ENCODE results near the gene CNPY1. TPM values are rescaled to one million over a fixed set of nuclear protein-coding genes. Genes with fewer than 3 reads are reported as not detected.

Gene CNPY1
- total RNA-seq, 2 experiments from 2014 or later, result not detected

DNA sequence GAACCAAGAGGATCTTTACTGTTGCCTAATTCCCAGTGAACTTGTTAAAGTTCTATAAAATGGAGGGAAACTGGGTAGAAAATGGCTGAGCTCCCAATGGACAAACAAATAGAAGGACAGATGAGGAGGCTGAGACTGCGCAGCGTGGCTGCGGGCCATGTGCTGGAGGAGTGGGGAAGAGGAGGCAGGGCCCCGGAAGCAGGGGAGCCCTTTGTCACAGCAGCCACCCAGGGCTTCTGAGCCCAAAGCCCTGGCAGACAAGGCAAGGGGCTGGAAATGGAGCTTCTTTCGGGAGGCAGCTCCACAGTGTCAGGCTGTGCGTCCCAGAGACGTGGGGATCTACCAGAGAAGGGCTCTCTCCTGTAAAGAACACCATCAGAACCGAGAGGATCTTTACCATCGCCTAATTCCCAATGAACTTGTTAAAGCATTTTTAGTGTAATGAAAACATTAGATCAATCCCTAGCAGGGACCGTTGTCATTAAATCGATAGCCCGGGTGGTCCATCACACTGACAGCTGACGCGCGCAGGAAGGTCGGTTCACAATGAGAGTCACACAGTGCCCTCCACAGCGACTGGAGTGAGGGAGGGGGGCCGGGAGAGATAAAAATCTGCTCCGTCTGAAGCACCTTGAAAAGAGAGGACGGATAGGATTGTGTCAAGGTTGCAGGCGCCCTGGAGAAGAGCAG is 14.0 kb upstream of the CNPY1 start:
- POLR2A ChIA-PET, result no interaction called here
- Mint-ChIP-seq H3K36me3 (ENCODE audit: low read depth) (no peaks in the 10 kb centered on the region), H3K27me3 (peaks cover 11% of the 10 kb centered on the region), H3K4me3 (no peak overlapping the region), H3K4me1 (no peaks in the 10 kb centered on the region), H3K9me3 (no peaks in the 10 kb centered on the region), H3K27ac (no peak overlapping the region)
- DNase-seq, result no peak
- CTCF ChIA-PET, result no interaction called here

- peaks cover 11% of the 10 kb centered on the region for H3K27me3 Mint-ChIP-seq
- no peak overlapping the region for H3K4me3 Mint-ChIP-seq
- no peaks in the 10 kb centered on the region for H3K36me3 Mint-ChIP-seq (ENCODE audit: low read depth)
- POLR2A ChIA-PET, result no interaction called here
- no peaks in the 10 kb centered on the region for H3K4me1 Mint-ChIP-seq
- no peak overlapping the region for H3K27ac Mint-ChIP-seq
- no peak for DNase-seq
- no peaks in the 10 kb centered on the region for H3K9me3 Mint-ChIP-seq
- CTCF ChIA-PET, result no interaction called here
Observed at GRCh38 chr7:155559519-155560108, 13.3 kb upstream of the CNPY1 start.

DNA sequence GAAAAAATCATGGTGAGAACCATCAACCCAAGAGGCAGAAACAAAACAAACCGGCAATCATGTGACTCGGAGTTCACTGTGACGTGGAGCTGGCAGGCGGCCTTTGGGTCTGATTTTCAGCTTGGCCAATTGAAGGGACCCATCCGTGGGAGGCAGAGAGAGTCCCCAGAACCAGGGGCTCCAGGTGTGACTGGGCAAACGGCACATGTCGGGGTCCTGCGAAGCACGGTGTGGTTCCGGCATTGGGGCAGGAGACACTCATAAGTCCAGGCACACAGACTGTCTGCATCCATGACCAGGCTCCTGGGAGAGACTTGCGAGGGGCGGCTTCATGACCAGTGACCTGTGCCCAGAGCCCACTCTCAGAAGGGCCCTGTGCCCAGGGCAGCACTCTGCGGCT is 12.6 kb upstream of the CNPY1 start:
- no peaks in the 10 kb centered on the region for H3K9me3 Mint-ChIP-seq
- ChIA-PET POLR2A (no interaction called here), CTCF (no interaction called here)
- no peaks in the 10 kb centered on the region for H3K36me3 Mint-ChIP-seq (ENCODE audit: low read depth)
- no peak overlapping the region for H3K4me3 Mint-ChIP-seq
- no peak overlapping the region for H3K27ac Mint-ChIP-seq
- H3K4me1 Mint-ChIP-seq, result no peaks in the 10 kb centered on the region
- H3K27me3 Mint-ChIP-seq, result peaks cover 11% of the 10 kb centered on the region
- DNase-seq, result no peak

DNA sequence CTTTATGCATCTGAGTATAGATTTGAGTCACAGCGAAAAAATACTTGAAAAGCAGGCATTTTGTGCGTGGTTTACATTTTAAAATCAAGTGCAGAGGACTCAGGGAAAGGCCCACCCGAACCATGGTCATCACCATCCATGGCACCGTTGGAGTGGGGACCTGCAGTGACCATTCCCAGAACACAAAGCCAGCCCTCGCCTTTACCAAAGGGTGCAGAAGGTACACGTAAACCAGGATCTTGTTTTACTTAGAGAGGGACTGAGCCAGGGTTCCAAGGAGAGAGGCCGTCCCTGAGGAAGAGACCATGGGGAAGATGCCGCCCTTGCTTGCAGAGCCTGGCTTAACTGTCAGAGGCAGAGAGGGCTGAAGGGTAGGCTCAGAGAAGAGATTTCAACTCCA is 12.0 kb upstream of the CNPY1 start:
- no peaks in the 10 kb centered on the region for H3K9me3 Mint-ChIP-seq
- no peaks in the 10 kb centered on the region for H3K4me1 Mint-ChIP-seq
- DNase-seq, result no peak
- ChIA-PET CTCF (no interaction called here), POLR2A (no interaction called here)
- H3K4me3 Mint-ChIP-seq, result no peak overlapping the region
- no peak overlapping the region for H3K27ac Mint-ChIP-seq
- H3K36me3 Mint-ChIP-seq (ENCODE audit: low read depth), result no peaks in the 10 kb centered on the region
- peaks cover 13% of the 10 kb centered on the region for H3K27me3 Mint-ChIP-seq

DNA sequence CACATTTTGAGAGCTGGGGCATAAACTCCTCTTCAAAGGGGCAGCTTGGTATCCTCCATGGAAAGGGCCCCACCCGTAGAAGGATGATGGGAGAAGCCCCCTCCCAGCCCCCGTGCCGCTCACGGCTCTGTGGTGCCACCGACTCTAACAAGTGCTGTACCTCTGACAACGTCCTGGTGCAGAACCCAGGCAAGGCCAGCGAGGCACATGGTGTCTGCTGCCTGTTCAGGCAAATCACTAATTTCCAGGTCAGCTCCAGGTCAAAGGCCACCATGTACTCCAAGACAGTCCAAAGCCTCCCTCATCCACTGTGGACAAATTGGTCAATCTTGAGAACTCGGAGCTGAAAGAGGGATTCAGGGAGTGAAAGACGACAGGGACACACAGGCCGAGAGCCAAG is 11.4 kb upstream of the CNPY1 start:
- DNase-seq, result no peak
- Mint-ChIP-seq H3K4me1 (no peaks in the 10 kb centered on the region), H3K36me3 (ENCODE audit: low read depth) (no peaks in the 10 kb centered on the region), H3K4me3 (no peak overlapping the region), H3K27ac (no peak overlapping the region), H3K9me3 (no peaks in the 10 kb centered on the region), H3K27me3 (peaks cover 13% of the 10 kb centered on the region)
- CTCF ChIA-PET, result no interaction called here
- POLR2A ChIA-PET, result no interaction called here

DNA sequence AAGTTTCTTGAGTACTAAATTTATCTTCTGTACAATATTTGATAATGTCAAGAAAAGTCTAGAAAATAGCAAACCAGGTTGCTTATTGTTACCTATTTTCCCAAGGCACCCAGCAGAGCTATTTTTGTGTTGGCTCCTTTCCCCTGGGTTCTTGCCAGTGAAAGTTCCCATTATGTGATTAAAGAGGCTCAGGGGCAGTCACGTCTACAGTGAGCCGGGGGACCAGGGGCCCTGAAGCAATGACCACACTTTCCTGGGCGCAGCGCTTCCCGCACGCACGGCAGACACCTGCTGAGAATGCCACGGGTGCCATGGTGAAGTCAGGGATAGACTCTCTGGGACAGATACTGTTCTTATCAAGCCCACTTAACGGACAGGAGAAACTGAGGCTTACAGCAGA is 10.4 kb upstream of the CNPY1 start:
- Mint-ChIP-seq H3K4me3 (no peak overlapping the region), H3K27ac (no peak overlapping the region), H3K9me3 (no peaks in the 10 kb centered on the region), H3K27me3 (peaks cover 8% of the 10 kb centered on the region), H3K36me3 (ENCODE audit: low read depth) (no peaks in the 10 kb centered on the region), H3K4me1 (no peaks in the 10 kb centered on the region)
- no peak for DNase-seq
- POLR2A ChIA-PET, result no interaction called here
- CTCF ChIA-PET, result no interaction called here

DNA sequence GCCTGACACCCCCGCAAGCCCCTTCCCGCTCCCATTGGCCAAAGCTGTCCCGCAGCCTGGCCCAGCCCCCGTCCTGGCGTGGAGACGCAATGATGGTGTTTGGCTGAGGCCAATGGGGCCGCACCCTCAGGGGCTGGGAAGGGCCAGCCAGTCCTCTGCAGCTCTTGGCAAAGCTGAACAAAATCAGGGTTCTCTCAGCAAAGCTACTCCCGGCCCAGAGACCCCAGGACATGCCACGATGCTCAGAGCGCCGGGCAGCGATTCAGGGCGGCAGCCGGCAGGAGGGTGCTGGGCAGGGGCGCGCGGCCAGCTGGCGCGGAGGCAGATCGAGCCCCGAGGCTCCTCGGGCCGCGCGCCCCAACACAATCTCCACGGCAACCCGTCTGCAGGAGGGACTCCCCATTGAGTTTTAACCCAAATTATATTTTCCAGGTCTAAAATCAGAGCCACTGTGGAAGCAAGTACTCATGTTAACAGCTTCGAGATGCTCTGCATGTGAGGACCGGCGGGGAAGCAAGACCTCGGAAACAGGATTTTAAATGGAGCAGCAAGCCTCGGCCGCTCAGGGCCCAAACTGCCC is 8.8 kb upstream of the CNPY1 start:
- Mint-ChIP-seq H3K27me3 (peaks cover 2% of the 10 kb centered on the region), H3K4me3 (no peak overlapping the region), H3K4me1 (no peaks in the 10 kb centered on the region), H3K27ac (no peak overlapping the region), H3K9me3 (no peaks in the 10 kb centered on the region), H3K36me3 (ENCODE audit: low read depth) (no peaks in the 10 kb centered on the region)
- CTCF ChIA-PET, result no interaction called here
- DNase-seq, result no peak
- POLR2A ChIA-PET, result no interaction called here

DNA sequence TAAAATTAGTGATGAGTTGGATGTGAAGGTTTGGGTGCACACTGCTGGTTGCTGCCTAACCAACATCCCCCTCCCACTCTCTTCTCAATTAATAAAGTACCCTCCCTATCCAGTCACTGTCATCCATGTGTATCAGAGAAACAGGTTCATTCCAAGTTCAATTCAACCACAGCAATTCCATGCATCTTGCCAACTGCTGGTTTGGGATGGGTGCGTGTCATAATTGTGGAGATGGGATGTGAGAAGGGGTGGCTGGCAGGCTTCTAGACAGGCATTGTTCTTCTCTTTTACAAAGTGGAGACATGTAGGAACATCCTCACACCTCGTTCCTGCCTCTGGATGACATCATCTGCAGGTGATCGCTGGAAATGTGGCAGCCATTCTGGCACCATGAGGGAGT is 7.5 kb upstream of the CNPY1 start:
- no peak for DNase-seq
- ChIA-PET POLR2A (interaction anchor here (0.6 kb wide), 1 partner anchor 94 kb away, joined by 3 read pairs; no protein-coding TSS in a partner anchor), CTCF (no interaction called here)
- no peaks in the 10 kb centered on the region for H3K4me1 Mint-ChIP-seq
- H3K36me3 Mint-ChIP-seq (ENCODE audit: low read depth), result no peaks in the 10 kb centered on the region
- H3K4me3 Mint-ChIP-seq, result no peak overlapping the region
- H3K9me3 Mint-ChIP-seq, result no peaks in the 10 kb centered on the region
- no peak overlapping the region for H3K27ac Mint-ChIP-seq
- peaks cover 2% of the 10 kb centered on the region for H3K27me3 Mint-ChIP-seq

DNA sequence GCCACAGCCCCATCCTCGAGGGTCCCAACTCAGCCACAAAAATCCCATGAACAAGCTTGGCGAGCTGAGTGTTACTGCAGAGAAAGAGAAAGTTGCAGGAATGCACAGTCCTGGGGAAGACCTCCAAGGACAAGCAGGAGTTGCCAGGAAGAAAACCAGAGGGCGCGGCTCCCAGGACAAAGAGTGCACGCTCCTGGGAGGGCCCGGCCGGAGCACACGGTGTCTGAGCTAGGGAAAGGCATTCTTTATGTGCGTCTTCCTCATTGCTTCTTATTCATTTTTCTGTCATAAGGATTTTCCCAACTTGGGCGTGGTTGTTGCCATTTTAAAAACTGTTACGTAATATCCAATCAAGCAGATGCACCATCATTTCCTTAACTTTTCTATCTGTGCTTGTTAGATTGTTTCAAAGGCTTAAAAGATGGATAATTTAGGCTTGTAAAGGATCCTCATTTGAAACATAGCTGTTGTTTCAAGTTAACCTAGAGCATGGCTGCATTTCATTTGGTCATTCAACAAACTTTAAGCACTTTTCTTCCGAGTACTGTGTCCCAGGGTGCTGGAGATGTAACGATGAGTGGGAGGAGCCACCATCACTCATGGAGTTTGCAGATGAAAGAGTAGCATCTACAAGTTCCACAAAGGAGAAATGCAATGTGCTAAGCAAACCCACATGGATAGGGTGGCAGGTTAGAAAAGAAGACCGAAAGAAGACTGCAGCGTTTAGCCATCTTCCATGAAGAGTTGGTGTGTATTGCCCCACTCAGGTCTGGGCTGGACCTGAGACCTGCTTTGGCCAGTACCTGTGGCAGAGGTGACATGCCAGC is 5.6 kb upstream of the CNPY1 start:
- POLR2A ChIA-PET, result no interaction called here
- H3K27me3 Mint-ChIP-seq, result peaks cover 2% of the 10 kb centered on the region

GRCh38 chr7:155550916-155551315 is 4.6 kb upstream of the CNPY1 start:
- no peaks in the 10 kb centered on the region for H3K9me3 Mint-ChIP-seq
- H3K36me3 Mint-ChIP-seq (ENCODE audit: low read depth), result no peaks in the 10 kb centered on the region

More for the DNA sequence above, 5.6 kb upstream of the CNPY1 start:
- Mint-ChIP-seq H3K9me3 (no peaks in the 10 kb centered on the region), H3K4me1 (no peaks in the 10 kb centered on the region), H3K27ac (no peak overlapping the region), H3K4me3 (no peak overlapping the region), H3K36me3 (ENCODE audit: low read depth) (no peaks in the 10 kb centered on the region)
- no peak for DNase-seq
- CTCF ChIA-PET, result no interaction called here

DNA sequence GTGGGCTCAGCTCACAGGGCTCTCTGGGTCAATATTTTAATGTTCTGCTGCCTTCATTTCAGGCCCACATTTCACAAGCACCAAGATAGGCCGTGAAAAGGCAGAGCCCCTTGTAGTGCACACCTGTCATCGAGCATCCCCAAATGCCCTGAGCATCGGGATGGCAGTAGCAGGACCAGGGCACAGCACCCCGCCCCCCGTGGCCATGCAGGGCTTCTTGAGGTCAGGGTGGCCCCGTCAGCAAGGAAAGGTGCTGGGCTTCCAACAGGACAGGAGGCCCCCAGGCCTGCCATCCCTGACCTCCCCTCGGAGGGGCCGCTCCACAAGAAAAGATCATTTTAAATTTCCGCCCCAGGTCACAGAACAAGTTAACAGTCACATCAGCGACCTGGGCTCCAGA is 2.9 kb upstream of the CNPY1 start:
- Mint-ChIP-seq H3K4me1 (no peaks in the 10 kb centered on the region), H3K27me3 (peaks cover 4% of the 10 kb centered on the region), H3K9me3 (no peaks in the 10 kb centered on the region), H3K27ac (no peak overlapping the region), H3K4me3 (no peak overlapping the region), H3K36me3 (ENCODE audit: low read depth) (no peaks in the 10 kb centered on the region)
- ChIA-PET POLR2A (no interaction called here), CTCF (no interaction called here)
- DNase-seq, result no peak

More at GRCh38 chr7:155550916-155551315, 4.6 kb upstream of the CNPY1 start:
- Mint-ChIP-seq H3K4me3 (no peak overlapping the region), H3K27me3 (peaks cover 4% of the 10 kb centered on the region), H3K27ac (no peak overlapping the region), H3K4me1 (no peaks in the 10 kb centered on the region)
- CTCF ChIA-PET, result no interaction called here
- POLR2A ChIA-PET, result no interaction called here
- no peak for DNase-seq

- ChIA-PET POLR2A (no interaction called here), CTCF (no interaction called here)
- H3K36me3 Mint-ChIP-seq (ENCODE audit: low read depth), result no peaks in the 10 kb centered on the region
- no peaks in the 10 kb centered on the region for H3K9me3 Mint-ChIP-seq
- no peak for DNase-seq
- peaks cover 2% of the 10 kb centered on the region for H3K27me3 Mint-ChIP-seq
- no peak overlapping the region for H3K4me3 Mint-ChIP-seq
- no peaks in the 10 kb centered on the region for H3K4me1 Mint-ChIP-seq
- H3K27ac Mint-ChIP-seq, result no peak overlapping the region
Observed at GRCh38 chr7:155547161-155547791, 917 bp upstream of the CNPY1 start.

- DNase-seq, result no peak
- no peaks in the 10 kb centered on the region for H3K4me1 Mint-ChIP-seq
- H3K36me3 Mint-ChIP-seq (ENCODE audit: low read depth), result no peaks in the 10 kb centered on the region
- ChIA-PET CTCF (no interaction called here), POLR2A (no interaction called here)
- peaks cover 2% of the 10 kb centered on the region for H3K27me3 Mint-ChIP-seq
- no peaks in the 10 kb centered on the region for H3K9me3 Mint-ChIP-seq
- no peak overlapping the region for H3K4me3 Mint-ChIP-seq
- H3K27ac Mint-ChIP-seq, result no peak overlapping the region
Observed at GRCh38 chr7:155545348-155545747, 1.0 kb downstream of the CNPY1 start.

Measured in activated CD4-positive, alpha-beta memory T cell treated with anti-CD3 and anti-CD28 coated beads, Interleukin-2, amount 10 ng/mL, durations not matched to agents 7 days and 5 days (primary cell).